ENCODE results near the gene PARD6G.

Gene PARD6G

GRCh38 chr18:80135136-80135535 lies 112.2 kb downstream of the PARD6G start:
- in situ Hi-C loops (cut with HindIII; ENCODE audit: low pct_ligation_motif_present, low pct_unique_long_range_greater_than_20kb, low sequenced_read_pairs), result no loop called here
- DNase-seq, result no peak

DNA sequence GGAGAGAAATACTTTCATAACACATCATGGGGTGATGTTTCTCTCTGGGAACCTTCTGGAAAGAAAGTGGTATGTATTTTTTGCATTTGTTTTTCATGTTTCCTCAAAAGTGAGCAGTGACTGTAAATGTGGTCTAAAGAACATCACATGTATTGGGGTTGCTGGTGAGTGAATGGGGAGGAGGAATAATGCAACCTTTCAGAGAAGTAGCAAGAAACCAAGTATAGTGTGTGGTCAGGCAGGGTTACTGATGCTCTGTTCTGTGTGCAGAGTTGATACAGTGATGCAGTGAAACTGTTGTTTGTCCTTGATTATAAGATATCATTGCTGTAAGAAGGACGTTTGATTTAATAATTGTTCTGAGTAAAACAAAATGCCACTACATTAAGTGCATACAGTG lies 114.2 kb downstream of the PARD6G start:
- in situ Hi-C loops (cut with HindIII; ENCODE audit: low pct_ligation_motif_present, low pct_unique_long_range_greater_than_20kb, low sequenced_read_pairs), result no loop called here
- no peak for DNase-seq

DNA sequence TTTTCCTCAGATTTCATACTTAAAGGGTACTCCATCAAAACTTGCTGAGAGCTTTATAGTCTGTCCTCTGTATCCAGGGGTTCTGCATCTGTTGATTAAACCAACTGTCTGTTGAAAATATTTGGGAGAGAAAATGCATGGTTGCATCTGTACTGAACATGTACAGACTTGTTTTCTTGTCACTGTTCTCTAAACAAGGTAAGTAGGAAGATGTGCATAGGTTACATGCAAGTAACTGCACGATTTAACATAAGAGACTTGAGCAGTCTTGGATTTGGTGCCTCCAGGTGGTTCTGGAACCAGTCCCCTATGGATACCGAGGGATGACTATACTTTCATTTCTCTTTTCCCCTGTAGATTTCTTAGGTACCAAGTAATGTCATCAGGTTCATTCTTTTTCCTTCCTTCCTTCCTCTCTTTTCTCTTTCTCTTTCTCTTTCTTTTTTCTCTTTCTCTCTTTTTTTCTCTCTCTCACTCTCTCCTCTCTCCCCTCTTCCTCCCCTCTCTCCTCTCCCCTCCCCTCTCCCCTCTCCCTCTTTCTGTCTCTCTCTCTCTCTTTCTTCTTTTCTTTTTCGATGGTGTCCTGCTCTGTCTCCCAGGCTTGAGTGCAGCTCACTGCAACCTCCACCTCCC lies 115.0 kb downstream of the PARD6G start:
- DNase-seq, result no peak

DNA sequence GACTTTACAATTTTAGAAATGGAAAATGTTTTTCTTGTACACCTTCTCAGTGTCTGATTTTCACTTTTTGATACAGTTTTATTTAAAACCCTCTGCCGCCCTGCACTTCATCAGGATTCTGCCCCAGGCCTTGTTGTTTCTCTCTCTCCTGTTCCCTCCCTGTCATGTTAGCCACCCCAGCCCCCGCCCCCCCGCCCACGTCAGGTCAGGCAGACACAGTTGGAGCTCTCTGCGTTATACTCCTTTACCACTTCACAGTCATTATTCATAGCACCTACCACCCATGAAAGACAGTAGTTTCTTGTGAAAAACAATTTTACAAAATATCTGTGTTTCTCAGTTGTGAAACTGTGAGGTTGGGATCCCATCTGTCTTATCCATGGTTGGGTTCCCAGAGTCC lies 116.8 kb downstream of the PARD6G start:
- in situ Hi-C loops (cut with HindIII; ENCODE audit: low pct_ligation_motif_present, low pct_unique_long_range_greater_than_20kb, low sequenced_read_pairs), result no loop called here
- no peak for DNase-seq

More for the DNA sequence above, 115.0 kb downstream of the PARD6G start:
- in situ Hi-C loops (cut with HindIII; ENCODE audit: low pct_ligation_motif_present, low pct_unique_long_range_greater_than_20kb, low sequenced_read_pairs), result no loop called here

GRCh38 chr18:80129672-80130367 lies 117.5 kb downstream of the PARD6G start:
- in situ Hi-C loops (cut with HindIII; ENCODE audit: low pct_ligation_motif_present, low pct_unique_long_range_greater_than_20kb, low sequenced_read_pairs), result no loop called here

GRCh38 chr18:80127635-80128034 lies 119.7 kb downstream of the PARD6G start:
- no peak for DNase-seq
- in situ Hi-C loops (cut with HindIII; ENCODE audit: low pct_ligation_motif_present, low pct_unique_long_range_greater_than_20kb, low sequenced_read_pairs), result no loop called here

More at GRCh38 chr18:80129672-80130367, 117.5 kb downstream of the PARD6G start:
- DNase-seq, result no peak

- in situ Hi-C loops (cut with HindIII; ENCODE audit: low pct_ligation_motif_present, low pct_unique_long_range_greater_than_20kb, low sequenced_read_pairs), result no loop called here
- no peak for DNase-seq
Measured at GRCh38 chr18:80126797-80127196, 120.5 kb downstream of the PARD6G start.

DNA sequence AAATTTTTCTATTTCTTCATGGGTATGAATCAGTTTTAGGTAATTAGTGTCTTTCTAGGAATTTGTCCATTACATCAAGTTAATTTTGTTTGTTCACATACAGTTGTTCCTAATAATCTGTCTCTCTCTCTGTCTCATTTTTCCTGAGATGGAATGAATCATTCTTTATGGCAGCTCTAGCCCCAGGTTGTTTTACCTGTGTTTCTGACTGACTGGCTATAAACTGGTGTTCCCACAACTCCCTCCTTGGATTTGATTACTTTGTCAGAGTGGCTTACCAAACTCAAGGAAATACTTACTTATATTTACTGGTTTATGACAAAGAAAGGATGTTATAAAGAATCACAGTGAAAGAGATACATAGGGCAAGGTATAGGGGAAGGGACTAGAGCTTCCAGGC lies 123.2 kb downstream of the PARD6G start:
- no peak for DNase-seq
- in situ Hi-C loops (cut with HindIII; ENCODE audit: low pct_ligation_motif_present, low pct_unique_long_range_greater_than_20kb, low sequenced_read_pairs), result no loop called here

DNA sequence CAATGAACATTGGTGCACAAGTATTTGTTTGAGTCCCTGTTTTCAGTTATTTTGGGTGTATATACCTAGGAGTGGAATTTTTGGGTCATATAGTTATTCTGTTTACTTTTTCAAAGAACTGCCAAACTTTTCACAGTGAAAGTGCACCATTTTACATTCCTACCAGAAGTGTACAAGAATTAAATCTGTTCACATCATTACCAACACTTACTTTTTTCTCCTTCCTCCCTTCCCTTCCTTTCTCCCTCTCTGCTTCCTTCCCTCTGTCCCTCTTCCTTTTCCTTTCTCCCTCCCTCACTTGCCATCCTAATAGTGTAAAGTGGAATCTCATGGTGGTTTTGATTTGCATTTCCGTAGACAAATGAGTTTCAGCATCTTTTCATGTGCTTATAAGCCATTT lies 126.4 kb downstream of the PARD6G start:
- DNase-seq, result no peak

DNA sequence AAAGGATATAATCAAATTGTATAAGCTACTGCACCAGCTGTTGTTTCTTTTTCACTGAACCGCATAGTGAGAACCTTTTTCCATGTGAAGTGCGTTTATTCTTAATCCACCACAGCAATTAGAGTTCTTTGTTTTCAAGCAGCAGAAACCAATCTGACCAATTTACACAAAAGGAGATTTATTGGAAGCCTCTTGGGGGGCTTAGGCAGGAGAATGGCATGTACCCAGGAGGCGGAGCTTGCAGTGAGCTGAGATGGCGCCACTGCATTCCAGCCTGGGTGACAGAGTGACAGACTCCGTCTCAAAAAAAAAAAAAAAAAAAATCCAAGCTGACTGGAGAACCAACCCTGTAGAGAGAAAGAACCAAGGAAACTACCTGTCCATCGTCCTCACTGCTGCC lies 128.2 kb downstream of the PARD6G start:
- in situ Hi-C loops (cut with HindIII; ENCODE audit: low pct_ligation_motif_present, low pct_unique_long_range_greater_than_20kb, low sequenced_read_pairs), result no loop called here
- DNase-seq, result no peak

More for the DNA sequence above, 126.4 kb downstream of the PARD6G start:
- in situ Hi-C loops (cut with HindIII; ENCODE audit: low pct_ligation_motif_present, low pct_unique_long_range_greater_than_20kb, low sequenced_read_pairs), result no loop called here

DNA sequence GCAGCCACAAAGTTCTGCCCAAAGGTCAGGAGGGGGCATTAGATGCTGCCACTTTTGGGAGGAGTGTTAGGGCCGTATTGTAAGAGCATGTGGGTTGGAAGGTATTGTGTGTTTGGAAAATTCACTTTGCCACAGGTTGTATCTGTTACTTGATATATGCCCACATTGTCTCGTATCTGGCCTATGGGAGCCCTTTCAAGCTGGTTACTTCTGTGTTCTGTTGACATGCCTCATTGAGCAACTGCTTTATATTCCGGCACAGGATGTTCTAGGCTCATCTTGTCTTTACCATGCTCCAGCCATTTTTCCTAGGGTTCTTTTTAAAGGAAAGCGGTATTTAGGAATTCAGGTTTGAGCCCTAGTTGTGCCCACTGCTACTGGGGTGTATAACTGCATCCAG lies 132.3 kb downstream of the PARD6G start:
- DNase-seq, result no peak
- in situ Hi-C loops (cut with HindIII; ENCODE audit: low pct_ligation_motif_present, low pct_unique_long_range_greater_than_20kb, low sequenced_read_pairs), result no loop called here

GRCh38 chr18:80112624-80113248 lies 134.6 kb downstream of the PARD6G start:
- in situ Hi-C loops (cut with HindIII; ENCODE audit: low pct_ligation_motif_present, low pct_unique_long_range_greater_than_20kb, low sequenced_read_pairs), result no loop called here
- no peak for DNase-seq

GRCh38 chr18:80109676-80110078 lies 137.6 kb downstream of the PARD6G start:
- DNase-seq, result peak; percentile 45
- in situ Hi-C loops (cut with HindIII; ENCODE audit: low pct_ligation_motif_present, low pct_unique_long_range_greater_than_20kb, low sequenced_read_pairs), result no loop called here

DNA sequence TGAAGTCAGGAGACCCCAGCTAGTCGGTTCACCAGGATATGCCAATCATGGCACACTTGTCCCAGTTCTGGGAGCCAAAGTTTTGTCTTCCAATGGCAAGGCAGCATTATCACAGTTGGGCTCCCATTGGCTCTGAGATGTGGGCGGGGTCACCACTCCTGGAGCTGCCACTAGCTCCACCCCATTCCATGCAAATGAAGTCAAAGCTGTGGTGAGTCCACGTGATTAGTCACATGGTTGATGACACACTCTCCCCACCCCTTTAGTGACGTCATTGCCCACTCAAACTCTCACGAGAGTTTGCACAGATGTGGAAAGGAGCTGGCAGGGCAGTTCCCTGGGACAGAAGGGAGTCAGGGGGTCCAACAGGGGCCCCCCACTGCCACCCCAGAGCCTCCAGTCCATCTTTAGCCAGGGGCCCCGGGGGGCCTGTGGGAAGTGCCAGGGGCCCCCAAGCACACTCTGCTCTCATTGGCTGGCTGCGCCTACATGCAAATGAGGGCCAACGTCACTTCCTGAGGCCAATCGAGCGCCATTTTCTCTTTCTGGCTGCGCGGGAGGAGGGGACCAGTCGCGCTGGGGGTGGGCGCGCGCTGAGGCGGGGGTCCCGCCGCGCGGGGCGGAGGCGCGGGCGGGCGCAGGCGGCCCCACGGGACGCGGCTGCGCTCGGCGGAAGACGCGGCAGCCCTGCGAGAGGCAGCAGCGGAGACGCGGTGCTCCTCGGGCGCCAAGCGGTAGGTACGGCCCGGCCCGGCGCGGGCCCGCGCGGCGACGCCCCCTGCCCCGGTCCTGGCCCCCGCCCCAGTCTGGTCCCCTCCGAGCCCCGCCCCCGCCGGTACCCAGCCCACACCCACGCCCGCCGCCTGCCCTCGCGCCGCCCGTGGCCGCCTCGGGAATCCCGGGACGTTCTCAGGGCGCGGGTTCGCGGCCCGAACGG lies 138.3 kb downstream of the PARD6G start, which contains the start of gene ADNP2:
TSS of gene ADNP2 (plus strand) at position 524 of the 937 bp plus-strand sequence. CDS start 8,281 bp downstream, outside the sequence.
- in situ Hi-C loops (cut with HindIII; ENCODE audit: low pct_ligation_motif_present, low pct_unique_long_range_greater_than_20kb, low sequenced_read_pairs), result no loop called here
- DNase-seq, result peak; percentile 94

DNA sequence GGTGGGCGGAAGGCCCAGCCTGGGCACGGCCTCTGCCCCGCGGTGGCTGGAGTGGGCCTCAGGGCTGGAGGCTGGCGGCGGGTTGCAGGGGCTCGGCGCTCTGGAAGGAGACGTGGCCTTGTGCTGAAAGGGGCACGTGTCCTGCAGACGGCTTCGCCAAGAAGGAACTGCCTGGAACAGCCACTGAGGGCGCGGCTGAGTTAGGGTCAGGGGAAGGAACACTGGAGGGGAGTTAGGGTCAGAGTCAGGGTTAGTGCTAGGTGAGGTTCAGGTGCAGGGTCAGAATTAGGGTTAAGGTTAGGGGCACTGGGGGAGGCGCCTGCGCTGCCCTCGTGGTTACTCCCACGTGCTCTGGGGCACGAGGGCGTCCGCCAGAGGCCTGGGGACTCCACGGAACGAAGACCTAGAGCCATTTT lies 139.2 kb downstream of the PARD6G start:
- in situ Hi-C loops (cut with HindIII; ENCODE audit: low pct_ligation_motif_present, low pct_unique_long_range_greater_than_20kb, low sequenced_read_pairs), result no loop called here
- no peak for DNase-seq

GRCh38 chr18:80107426-80107825 lies 139.9 kb downstream of the PARD6G start:
- in situ Hi-C loops (cut with HindIII; ENCODE audit: low pct_ligation_motif_present, low pct_unique_long_range_greater_than_20kb, low sequenced_read_pairs), result no loop called here
- no peak for DNase-seq

Measured in ACHN (cell line).